Measurements from ENCODE around the gene DENND1B.

DNA sequence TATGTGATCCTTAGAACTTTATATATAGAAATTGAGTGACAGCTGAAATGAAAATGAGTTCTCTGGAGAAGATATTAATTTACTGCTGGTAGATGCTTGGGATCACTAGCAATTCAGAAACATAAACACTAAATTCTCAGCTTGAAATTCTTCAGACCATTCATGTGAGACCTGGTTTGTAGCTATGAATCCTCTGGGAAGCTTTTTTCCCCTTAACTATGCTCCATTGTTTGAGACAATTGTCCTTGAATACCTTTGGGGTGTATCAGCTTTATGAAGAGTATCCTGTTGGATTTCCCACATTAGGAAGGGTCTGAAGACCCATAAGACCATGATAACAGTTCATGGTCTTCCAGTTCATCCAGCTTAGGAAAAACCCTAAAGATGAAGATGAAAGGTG lies 4.6 kb upstream of the DENND1B start:
- TF ChIP-seq, protein P1, sequence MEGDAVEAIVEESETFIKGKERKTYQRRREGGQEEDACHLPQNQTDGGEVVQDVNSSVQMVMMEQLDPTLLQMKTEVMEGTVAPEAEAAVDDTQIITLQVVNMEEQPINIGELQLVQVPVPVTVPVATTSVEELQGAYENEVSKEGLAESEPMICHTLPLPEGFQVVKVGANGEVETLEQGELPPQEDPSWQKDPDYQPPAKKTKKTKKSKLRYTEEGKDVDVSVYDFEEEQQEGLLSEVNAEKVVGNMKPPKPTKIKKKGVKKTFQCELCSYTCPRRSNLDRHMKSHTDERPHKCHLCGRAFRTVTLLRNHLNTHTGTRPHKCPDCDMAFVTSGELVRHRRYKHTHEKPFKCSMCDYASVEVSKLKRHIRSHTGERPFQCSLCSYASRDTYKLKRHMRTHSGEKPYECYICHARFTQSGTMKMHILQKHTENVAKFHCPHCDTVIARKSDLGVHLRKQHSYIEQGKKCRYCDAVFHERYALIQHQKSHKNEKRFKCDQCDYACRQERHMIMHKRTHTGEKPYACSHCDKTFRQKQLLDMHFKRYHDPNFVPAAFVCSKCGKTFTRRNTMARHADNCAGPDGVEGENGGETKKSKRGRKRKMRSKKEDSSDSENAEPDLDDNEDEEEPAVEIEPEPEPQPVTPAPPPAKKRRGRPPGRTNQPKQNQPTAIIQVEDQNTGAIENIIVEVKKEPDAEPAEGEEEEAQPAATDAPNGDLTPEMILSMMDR (optimal IDR thresholded peaks at IDR 0.05 in 1 of 3, IDR thresholded peaks at IDR 0.05 in 1 of 3, conservative IDR thresholded peaks at IDR 0.05 in 1 of 3; ENCODE audit: extremely low read depth in 1 of 3, insufficient read depth in 2 of 3, low read length in 3 of 3): no peak
- TF ChIP-seq EZH2 (IDR thresholded peaks at IDR 0.05; ENCODE audit: low read length): no peak
